ENCODE data around the gene KCNE2. TPM values are rescaled to one million over a fixed set of nuclear protein-coding genes. Genes with fewer than 3 reads are reported as not detected.

KCNE2 gene
- total RNA-seq, 1 donor from 2014 or later: 0.27 TPM

DNA sequence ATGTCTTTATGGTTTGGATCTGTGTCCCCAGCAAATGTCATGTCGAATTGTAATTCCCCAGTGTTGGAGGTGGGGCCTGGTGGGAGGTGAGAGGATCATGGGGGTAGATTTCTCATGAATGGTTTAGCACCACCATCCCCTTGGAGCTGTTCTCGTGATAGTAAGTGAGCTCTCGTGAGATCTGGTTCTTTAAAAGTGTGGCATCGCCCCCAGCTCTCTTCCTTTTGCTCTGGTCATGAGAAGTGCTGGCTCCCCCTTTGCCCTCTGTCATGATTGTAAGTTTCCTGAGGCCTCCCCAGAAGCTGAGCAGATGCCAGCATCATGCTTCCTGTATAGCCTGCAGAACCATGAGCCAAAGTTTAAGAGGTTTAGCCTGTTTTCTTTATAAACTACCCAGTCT lies 11.2 kb upstream of the KCNE2 start:
- no peak overlapping the region for H3K27ac Mint-ChIP-seq (ENCODE audit: unreplicated experiment)
- peaks cover 6% of the 10 kb centered on the region for H3K27me3 ChIP-seq (ENCODE audit: insufficient read depth, low read length)
- H3K4me1 Mint-ChIP-seq (ENCODE audit: low read depth, unreplicated experiment): no peaks in the 10 kb centered on the region
- H3K9me3 Mint-ChIP-seq (ENCODE audit: unreplicated experiment): peaks cover 2% of the 10 kb centered on the region
- H3K4me3 ChIP-seq (ENCODE audit: insufficient read depth, low read depth, low read length): no peak overlapping the region
- H3K27me3 Mint-ChIP-seq (ENCODE audit: low read depth, unreplicated experiment): peaks cover 7% of the 10 kb centered on the region
- no peak overlapping the region for H3K4me3 Mint-ChIP-seq (ENCODE audit: unreplicated experiment)
- H3K36me3 ChIP-seq (ENCODE audit: insufficient read depth, low read length): no peaks in the 10 kb centered on the region
- H3K27ac ChIP-seq (ENCODE audit: low read depth, low read length): no peak overlapping the region
- no peak for DNase-seq (ENCODE audit: low read depth)
- FAIRE-seq: no peak
- TF ChIP-seq, protein P1, sequence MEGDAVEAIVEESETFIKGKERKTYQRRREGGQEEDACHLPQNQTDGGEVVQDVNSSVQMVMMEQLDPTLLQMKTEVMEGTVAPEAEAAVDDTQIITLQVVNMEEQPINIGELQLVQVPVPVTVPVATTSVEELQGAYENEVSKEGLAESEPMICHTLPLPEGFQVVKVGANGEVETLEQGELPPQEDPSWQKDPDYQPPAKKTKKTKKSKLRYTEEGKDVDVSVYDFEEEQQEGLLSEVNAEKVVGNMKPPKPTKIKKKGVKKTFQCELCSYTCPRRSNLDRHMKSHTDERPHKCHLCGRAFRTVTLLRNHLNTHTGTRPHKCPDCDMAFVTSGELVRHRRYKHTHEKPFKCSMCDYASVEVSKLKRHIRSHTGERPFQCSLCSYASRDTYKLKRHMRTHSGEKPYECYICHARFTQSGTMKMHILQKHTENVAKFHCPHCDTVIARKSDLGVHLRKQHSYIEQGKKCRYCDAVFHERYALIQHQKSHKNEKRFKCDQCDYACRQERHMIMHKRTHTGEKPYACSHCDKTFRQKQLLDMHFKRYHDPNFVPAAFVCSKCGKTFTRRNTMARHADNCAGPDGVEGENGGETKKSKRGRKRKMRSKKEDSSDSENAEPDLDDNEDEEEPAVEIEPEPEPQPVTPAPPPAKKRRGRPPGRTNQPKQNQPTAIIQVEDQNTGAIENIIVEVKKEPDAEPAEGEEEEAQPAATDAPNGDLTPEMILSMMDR (IDR thresholded peaks at IDR 0.05; ENCODE audit: insufficient read depth, low read depth, low read length): no peak
- TF ChIP-seq EZH2 (IDR thresholded peaks at IDR 0.05; ENCODE audit: insufficient read depth, low read length): no peak
- no peaks in the 10 kb centered on the region for H3K36me3 Mint-ChIP-seq (ENCODE audit: low read depth, unreplicated experiment)
- H3K79me2 ChIP-seq (ENCODE audit: insufficient read depth, low read length): no peaks in the 10 kb centered on the region
- H3K9ac ChIP-seq (ENCODE audit: low read length): no peak overlapping the region
- H3K4me2 ChIP-seq (ENCODE audit: low read length): no peak overlapping the region
- H3K9me3 ChIP-seq (ENCODE audit: insufficient read depth, low read depth, low read length): no peaks in the 10 kb centered on the region
- H4K20me1 ChIP-seq (ENCODE audit: insufficient read depth, low read length): no peaks in the 10 kb centered on the region
- H3K4me1 ChIP-seq (ENCODE audit: insufficient read depth, low read length): no peaks in the 10 kb centered on the region
- no peak overlapping the region for H2AFZ ChIP-seq (ENCODE audit: low read depth, low read length)

DNA sequence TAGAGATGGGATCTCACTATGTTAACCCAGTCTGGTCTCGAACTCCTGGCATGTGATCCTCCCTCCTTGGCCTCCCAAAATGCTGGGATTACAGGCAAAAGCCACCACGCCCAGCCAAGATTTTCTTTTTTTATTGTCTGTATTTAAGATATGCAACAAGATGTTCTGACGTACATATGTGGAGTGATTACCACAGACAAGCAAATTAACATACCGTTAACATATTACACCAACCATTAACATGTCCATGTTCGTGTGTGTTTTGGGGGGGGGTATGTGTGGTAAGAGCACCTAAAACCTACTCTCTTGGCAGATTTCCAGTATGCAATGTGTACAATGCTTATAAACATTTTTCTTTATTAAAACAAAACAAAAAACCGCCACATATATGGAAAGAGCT lies 10.6 kb upstream of the KCNE2 start:
- Mint-ChIP-seq H3K4me1 (ENCODE audit: low read depth, unreplicated experiment) (no peaks in the 10 kb centered on the region), H3K9me3 (ENCODE audit: unreplicated experiment) (peaks cover 2% of the 10 kb centered on the region), H3K27ac (ENCODE audit: unreplicated experiment) (no peak overlapping the region), H3K36me3 (ENCODE audit: low read depth, unreplicated experiment) (no peaks in the 10 kb centered on the region), H3K27me3 (ENCODE audit: low read depth, unreplicated experiment) (peaks cover 7% of the 10 kb centered on the region), H3K4me3 (ENCODE audit: unreplicated experiment) (no peak overlapping the region)
- FAIRE-seq (no peak), DNase-seq (ENCODE audit: low read depth) (no peak)
- Histone ChIP-seq H3K27ac (ENCODE audit: low read depth, low read length) (no peak overlapping the region), H3K36me3 (ENCODE audit: insufficient read depth, low read length) (no peaks in the 10 kb centered on the region), H3K9me3 (ENCODE audit: insufficient read depth, low read depth, low read length) (no peaks in the 10 kb centered on the region), H3K4me1 (ENCODE audit: insufficient read depth, low read length) (no peaks in the 10 kb centered on the region), H3K4me2 (ENCODE audit: low read length) (no peak overlapping the region), H4K20me1 (ENCODE audit: insufficient read depth, low read length) (no peaks in the 10 kb centered on the region), H3K27me3 (ENCODE audit: insufficient read depth, low read length) (peaks cover 6% of the 10 kb centered on the region), H3K79me2 (ENCODE audit: insufficient read depth, low read length) (no peaks in the 10 kb centered on the region), H3K4me3 (ENCODE audit: insufficient read depth, low read depth, low read length) (no peak overlapping the region), H3K9ac (ENCODE audit: low read length) (no peak overlapping the region), H2AFZ (ENCODE audit: low read depth, low read length) (no peak overlapping the region)
- TF ChIP-seq, protein P1 (IDR thresholded peaks at IDR 0.05; ENCODE audit: insufficient read depth, low read depth, low read length): no peak
- TF ChIP-seq EZH2 (IDR thresholded peaks at IDR 0.05; ENCODE audit: insufficient read depth, low read length): no peak

DNA sequence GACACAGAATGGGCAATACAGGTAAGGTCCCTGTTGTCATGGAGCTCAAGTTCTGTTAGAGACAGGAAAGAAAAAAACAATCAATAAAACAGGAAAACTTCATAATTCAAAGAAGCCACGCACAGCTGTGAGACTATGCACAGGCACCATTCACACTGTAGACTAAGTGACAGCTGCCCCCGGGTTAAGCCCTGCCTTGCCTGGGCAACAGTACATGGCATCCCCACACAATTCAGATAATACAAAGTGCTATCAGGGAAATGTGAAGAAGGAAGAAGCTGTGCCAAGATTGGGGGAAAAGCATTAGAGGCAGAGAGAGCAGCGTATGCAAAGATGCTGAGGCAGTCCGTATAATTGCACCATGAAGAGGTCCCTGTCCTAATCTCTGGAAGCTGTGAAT lies 9.0 kb upstream of the KCNE2 start:
- no peak overlapping the region for H3K9ac ChIP-seq (ENCODE audit: low read length)
- H3K27me3 ChIP-seq (ENCODE audit: insufficient read depth, low read length): peaks cover 12% of the 10 kb centered on the region
- no peak overlapping the region for H3K4me2 ChIP-seq (ENCODE audit: low read length)
- H3K36me3 ChIP-seq (ENCODE audit: insufficient read depth, low read length): no peaks in the 10 kb centered on the region
- no peaks in the 10 kb centered on the region for H4K20me1 ChIP-seq (ENCODE audit: insufficient read depth, low read length)
- peaks cover 7% of the 10 kb centered on the region for H3K27me3 Mint-ChIP-seq (ENCODE audit: low read depth, unreplicated experiment)
- H3K27ac Mint-ChIP-seq (ENCODE audit: unreplicated experiment): no peak overlapping the region
- FAIRE-seq: no peak
- no peak for TF ChIP-seq EZH2 (IDR thresholded peaks at IDR 0.05; ENCODE audit: insufficient read depth, low read length)
- TF ChIP-seq, protein P1 (IDR thresholded peaks at IDR 0.05; ENCODE audit: insufficient read depth, low read depth, low read length): no peak
- no peak for DNase-seq (ENCODE audit: low read depth)
- no peaks in the 10 kb centered on the region for H3K9me3 ChIP-seq (ENCODE audit: insufficient read depth, low read depth, low read length)
- H3K4me1 ChIP-seq (ENCODE audit: insufficient read depth, low read length): no peaks in the 10 kb centered on the region
- H3K4me1 Mint-ChIP-seq (ENCODE audit: low read depth, unreplicated experiment): no peaks in the 10 kb centered on the region
- no peak overlapping the region for H3K27ac ChIP-seq (ENCODE audit: low read depth, low read length)
- H3K36me3 Mint-ChIP-seq (ENCODE audit: low read depth, unreplicated experiment): no peaks in the 10 kb centered on the region
- H3K79me2 ChIP-seq (ENCODE audit: insufficient read depth, low read length): no peaks in the 10 kb centered on the region
- no peak overlapping the region for H3K4me3 ChIP-seq (ENCODE audit: insufficient read depth, low read depth, low read length)
- H2AFZ ChIP-seq (ENCODE audit: low read depth, low read length): no peak overlapping the region
- peaks cover 4% of the 10 kb centered on the region for H3K9me3 Mint-ChIP-seq (ENCODE audit: unreplicated experiment)
- no peak overlapping the region for H3K4me3 Mint-ChIP-seq (ENCODE audit: unreplicated experiment)

Measured in astrocyte (in vitro differentiated cells and primary cell).